ENCODE results near the gene ERC1.

Gene ERC1

GRCh38 chr12:1503281-1503711, 512.3 kb downstream of the ERC1 start:
- CTCF ChIA-PET, result interaction anchor here (0.5 to 0.6 kb wide), 3 partner anchors 15 to 361 kb away, joined by 3 to 5 read pairs (median 3); no protein-coding TSS in a partner anchor
- no peak overlapping the region for H3K27ac ChIP-seq
- TF ChIP-seq CTCF (conservative IDR thresholded peaks at IDR 0.05; ENCODE audit: low read depth), result no peak
- POLR2A ChIA-PET (ENCODE audit: low non-redundant PET), result no interaction called here
- DNase-seq (ENCODE audit: low spot score), result no peak

DNA sequence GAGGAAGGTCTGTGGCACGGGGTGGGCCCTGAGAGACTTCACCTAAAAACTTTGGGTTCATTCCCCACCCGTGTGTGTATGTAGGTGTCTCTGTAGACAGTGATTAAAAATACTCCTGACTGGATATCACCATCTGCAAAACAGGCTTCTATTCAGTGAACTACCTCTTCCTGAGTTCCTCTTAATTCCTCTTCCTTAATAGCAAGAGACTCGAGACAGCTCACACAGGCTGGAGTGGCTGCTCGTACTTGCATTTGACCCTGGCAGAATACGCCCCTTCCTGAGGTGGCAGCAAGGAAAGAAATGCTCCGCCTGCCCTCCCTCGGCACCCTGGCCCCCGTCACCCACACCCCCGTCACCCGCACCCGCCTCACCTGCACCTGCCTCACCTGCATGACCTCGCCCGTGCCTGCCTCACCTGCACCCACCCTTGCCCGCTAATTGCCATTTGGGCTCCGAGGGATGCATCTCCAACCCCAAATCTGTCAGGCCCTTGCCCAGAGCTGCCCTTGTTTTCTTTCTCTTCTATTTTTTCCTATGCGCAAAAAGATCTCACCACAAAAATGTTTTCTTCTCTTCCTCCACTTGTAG, 513.4 kb downstream of the ERC1 start:
- DNase-seq (ENCODE audit: low spot score), result no peak
- CTCF ChIA-PET, result no interaction called here
- POLR2A ChIA-PET (ENCODE audit: low non-redundant PET), result no interaction called here
- no peak for TF ChIP-seq CTCF (conservative IDR thresholded peaks at IDR 0.05; ENCODE audit: low read depth)
- no peak overlapping the region for H3K27ac ChIP-seq

DNA sequence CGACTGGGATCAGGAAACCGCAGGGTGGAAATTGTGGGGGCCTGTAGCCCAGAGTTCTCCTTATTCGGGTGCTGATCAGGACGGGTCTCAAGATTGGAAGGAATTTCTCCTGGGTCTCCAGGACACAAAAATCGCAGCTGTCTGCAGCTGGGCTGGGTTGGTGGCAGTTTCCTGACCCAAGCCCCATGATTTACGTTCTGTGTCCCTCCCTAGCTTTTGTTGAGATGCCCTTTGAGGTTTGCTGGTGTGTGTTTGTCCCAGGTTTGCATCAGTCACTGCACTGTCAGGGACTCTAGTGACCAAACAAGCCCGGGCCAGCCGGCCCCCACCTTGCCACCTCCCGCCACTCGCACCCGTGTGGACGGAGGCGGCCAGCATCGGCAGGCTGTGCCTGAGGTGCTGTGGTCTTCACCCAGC, 513.9 kb downstream of the ERC1 start:
- no peak for DNase-seq (ENCODE audit: low spot score)
- H3K27ac ChIP-seq, result no peak overlapping the region
- ChIA-PET CTCF (no interaction called here), POLR2A (ENCODE audit: low non-redundant PET) (no interaction called here)
- no peak for TF ChIP-seq CTCF (conservative IDR thresholded peaks at IDR 0.05; ENCODE audit: low read depth)

GRCh38 chr12:1505576-1505975, 514.6 kb downstream of the ERC1 start:
- TF ChIP-seq CTCF (conservative IDR thresholded peaks at IDR 0.05; ENCODE audit: low read depth), result no peak
- CTCF ChIA-PET, result no interaction called here
- POLR2A ChIA-PET (ENCODE audit: low non-redundant PET), result no interaction called here
- no peak overlapping the region for H3K27ac ChIP-seq
- no peak for DNase-seq (ENCODE audit: low spot score)

DNA sequence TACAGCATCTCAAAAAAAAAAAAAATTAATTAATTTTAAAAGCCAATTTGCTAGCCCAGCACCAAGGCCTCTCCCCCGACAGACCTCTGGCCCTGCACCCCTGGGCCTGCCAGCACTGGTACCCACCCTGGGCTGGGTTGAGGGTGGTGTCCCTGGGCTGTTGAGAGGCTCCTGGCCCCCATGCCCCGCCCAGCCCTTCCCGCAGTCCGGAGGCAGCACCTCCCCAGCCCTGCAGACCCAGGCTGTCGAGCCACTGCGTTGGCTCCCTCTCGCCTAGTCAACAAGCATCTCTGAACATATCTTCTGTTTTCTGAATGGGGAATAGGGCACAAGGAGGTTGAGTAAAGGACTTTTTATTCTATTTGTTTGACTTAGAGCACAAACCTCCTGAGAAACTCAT, 516.3 kb downstream of the ERC1 start:
- CTCF ChIA-PET, result no interaction called here
- H3K27ac ChIP-seq, result no peak overlapping the region
- POLR2A ChIA-PET (ENCODE audit: low non-redundant PET), result no interaction called here
- no peak for DNase-seq (ENCODE audit: low spot score)
- TF ChIP-seq CTCF (conservative IDR thresholded peaks at IDR 0.05; ENCODE audit: low read depth), result no peak

GRCh38 chr12:1509413-1510052, 518.5 kb downstream of the ERC1 start:
- TF ChIP-seq CTCF (conservative IDR thresholded peaks at IDR 0.05; ENCODE audit: low read depth), result no peak
- no peak overlapping the region for H3K27ac ChIP-seq
- ChIA-PET POLR2A (ENCODE audit: low non-redundant PET) (no interaction called here), CTCF (interaction anchor here (0.6 kb wide), 1 partner anchor 289 kb away, joined by 3 read pairs; no protein-coding TSS in a partner anchor)
- no peak for DNase-seq (ENCODE audit: low spot score)

Measured in RWPE1 (cell line).